Stomach (tissue), 9 donors: ENCODE results near the gene CCR5. TPM values are rescaled to one million over a fixed set of nuclear protein-coding genes. Genes with fewer than 3 reads are reported as not detected.

Experiments used
- DNase-seq, 2 donors: peaks; one replicate each; pipeline versions ENCODE4 v3.0.0 to v3.0.0-alpha.2; 2013 to 2019
- H3K27ac ChIP-seq, 5 donors: fragments of 200-600 bp in 4 of 5; sonication (generic) in 4 of 5; one replicate each; pipeline ENCODE4 v1.5.1; 2013 to 2019; ENCODE audit warnings: mild to moderate bottlenecking in 1 of 5, moderate library complexity in 1 of 5
- H3K27me3 ChIP-seq, 3 donors: fragments of 200-600 bp; sonication (generic); one replicate each; pipeline ENCODE4 v1.5.1; 2017 to 2019; ENCODE audit warnings: mixed run types in 1 of 3
- H3K36me3 ChIP-seq, 4 donors: fragments of 200-600 bp; sonication (generic); 1 replicate in 3 of 4; 2 replicates in 1 of 4; pipeline ENCODE4 v1.5.1; 2016 to 2019
- H3K4me1 ChIP-seq, 4 donors: fragments of 200-600 bp; sonication (generic); one replicate each; pipeline ENCODE4 v1.5.1; 2016 to 2019
- H3K4me3 ChIP-seq, 4 donors: fragments of 200-600 bp; sonication (generic) in 3 of 4; one replicate each; pipeline ENCODE4 v1.5.1; 2016 to 2019; ENCODE audit warnings: mild to moderate bottlenecking in 1 of 4
- H3K9me3 ChIP-seq, 4 donors: fragments of 200-600 bp; sonication (generic); one replicate each; pipeline ENCODE4 v1.5.1; 2016 to 2019
- EP300 ChIP-seq: sonication (generic); formaldehyde crosslinking; IDR thresholded peaks from one replicate; pipeline ENCODE4 v1.6.1; 2017; ENCODE audit warnings: antibody characterized with exemption
- POLR2A ChIP-seq, 4 donors: fragments of 450-650 bp; IDR thresholded peaks; one replicate each; pipeline ENCODE4 v1.6.1; 2016; ENCODE audit warnings: antibody characterized with exemption in 4 of 4, control low read depth in 2 of 4, mild to moderate bottlenecking in 1 of 4, moderate library complexity in 1 of 4
- POLR2AphosphoS5 ChIP-seq, 3 donors: sonication (generic); formaldehyde crosslinking; IDR thresholded peaks; one replicate each; pipeline ENCODE4 v1.6.1; 2016; ENCODE audit warnings: antibody characterized with exemption in 3 of 3
- WGBS, 5 donors: extraction: QIAGEN DNeasy Blood & Tissue Kit in 3 of 5; methylation state at CpG; one replicate each; pipeline versions ENCODE4 v1.1.5 to v1.1.7; 2013 to 2018; 5-methylcytosine and 5-hydroxymethylcytosine counted together
- intact Hi-C: fragments of 100-400 bp; cut with DNase I; formaldehyde crosslinking; loops from one replicate; pipeline ENCODE4 v1.15.1; 2023; ENCODE audit warnings: low total_unique reads
- polyA plus RNA-seq, 3 donors: library from polyadenylated mRNA; stranded (reverse); fragments of 200-250 nt; gene quantifications; one replicate each; pipeline ENCODE4 v1.2.3, GENCODE V29; 2013
- total RNA-seq, 5 donors: library from RNA; depleted of rRNA; stranded (reverse); fragments of >200 nt; gene quantifications; one replicate each; pipeline versions ENCODE4 v1.1.0 to v1.2.3, GENCODE V29; 2014 to 2016
- TF ChIP-seq, protein P1 (sequence below), 7 experiments: fragments of 450-650 bp in 4 of 7; fragments of 200-600 bp in 3 of 7; sonication (generic) in 3 of 7; IDR thresholded peaks; one replicate each; pipeline ENCODE4 v1.5.1; 2016 to 2019; ENCODE audit warnings: antibody characterized with exemption in 7 of 7, control low read depth in 2 of 7, mild to moderate bottlenecking in 1 of 7
- donor health status: healthy with polysubstance abuse.
- donor health status: Bipolar disorder and iron deficiency.
- donor health status: healthy.

CCR5 gene
- total and polyA plus RNA-seq, 8 donors, result 0.18 to 9.4 (median 0.68) TPM; not detected in 3

DNA sequence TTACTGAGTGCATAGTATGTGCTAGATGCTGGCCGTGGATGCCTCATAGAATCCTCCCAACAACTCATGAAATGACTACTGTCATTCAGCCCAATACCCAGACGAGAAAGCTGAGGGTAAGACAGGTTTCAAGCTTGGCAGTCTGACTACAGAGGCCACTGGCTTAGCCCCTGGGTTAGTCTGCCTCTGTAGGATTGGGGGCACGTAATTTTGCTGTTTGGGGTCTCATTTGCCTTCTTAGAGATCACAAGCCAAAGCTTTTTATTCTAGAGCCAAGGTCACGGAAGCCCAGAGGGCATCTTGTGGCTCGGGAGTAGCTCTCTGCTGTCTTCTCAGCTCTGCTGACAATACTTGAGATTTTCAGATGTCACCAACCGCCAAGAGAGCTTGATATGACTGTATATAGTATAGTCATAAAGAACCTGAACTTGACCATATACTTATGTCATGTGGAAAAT is 1.0 kb upstream of the CCR5 start:
- H3K27me3 ChIP-seq, result peaks cover 0 to 15% (median 0%) of the 10 kb centered on the region in 3 donors
- peak overlapping the region; percentile 15 to 51 (median 41) for H3K27ac ChIP-seq
- no peak overlapping the region for H3K4me3 ChIP-seq
- no peaks in the 10 kb centered on the region for H3K9me3 ChIP-seq
- WGBS, 5 donors, result 56 to 69% (median 66%) methylated on average over 6 of the region's 6 CpGs
- DNase-seq, result no peak
- intact Hi-C loops, result loop anchor here (10.0 kb wide), 1 partner anchor 425 kb away; the partner anchor contains the start of gene CXCR6
- TF ChIP-seq POLR2AphosphoS5 (IDR thresholded peaks at IDR 0.05) (no peak), EP300 (no peak), POLR2A (IDR thresholded peaks at IDR 0.05) (no peak)
- TF ChIP-seq, protein P1, sequence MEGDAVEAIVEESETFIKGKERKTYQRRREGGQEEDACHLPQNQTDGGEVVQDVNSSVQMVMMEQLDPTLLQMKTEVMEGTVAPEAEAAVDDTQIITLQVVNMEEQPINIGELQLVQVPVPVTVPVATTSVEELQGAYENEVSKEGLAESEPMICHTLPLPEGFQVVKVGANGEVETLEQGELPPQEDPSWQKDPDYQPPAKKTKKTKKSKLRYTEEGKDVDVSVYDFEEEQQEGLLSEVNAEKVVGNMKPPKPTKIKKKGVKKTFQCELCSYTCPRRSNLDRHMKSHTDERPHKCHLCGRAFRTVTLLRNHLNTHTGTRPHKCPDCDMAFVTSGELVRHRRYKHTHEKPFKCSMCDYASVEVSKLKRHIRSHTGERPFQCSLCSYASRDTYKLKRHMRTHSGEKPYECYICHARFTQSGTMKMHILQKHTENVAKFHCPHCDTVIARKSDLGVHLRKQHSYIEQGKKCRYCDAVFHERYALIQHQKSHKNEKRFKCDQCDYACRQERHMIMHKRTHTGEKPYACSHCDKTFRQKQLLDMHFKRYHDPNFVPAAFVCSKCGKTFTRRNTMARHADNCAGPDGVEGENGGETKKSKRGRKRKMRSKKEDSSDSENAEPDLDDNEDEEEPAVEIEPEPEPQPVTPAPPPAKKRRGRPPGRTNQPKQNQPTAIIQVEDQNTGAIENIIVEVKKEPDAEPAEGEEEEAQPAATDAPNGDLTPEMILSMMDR (IDR thresholded peaks at IDR 0.05), result no peak
- H3K4me1 ChIP-seq, result no peaks in the 10 kb centered on the region
- no peaks in the 10 kb centered on the region for H3K36me3 ChIP-seq

DNA sequence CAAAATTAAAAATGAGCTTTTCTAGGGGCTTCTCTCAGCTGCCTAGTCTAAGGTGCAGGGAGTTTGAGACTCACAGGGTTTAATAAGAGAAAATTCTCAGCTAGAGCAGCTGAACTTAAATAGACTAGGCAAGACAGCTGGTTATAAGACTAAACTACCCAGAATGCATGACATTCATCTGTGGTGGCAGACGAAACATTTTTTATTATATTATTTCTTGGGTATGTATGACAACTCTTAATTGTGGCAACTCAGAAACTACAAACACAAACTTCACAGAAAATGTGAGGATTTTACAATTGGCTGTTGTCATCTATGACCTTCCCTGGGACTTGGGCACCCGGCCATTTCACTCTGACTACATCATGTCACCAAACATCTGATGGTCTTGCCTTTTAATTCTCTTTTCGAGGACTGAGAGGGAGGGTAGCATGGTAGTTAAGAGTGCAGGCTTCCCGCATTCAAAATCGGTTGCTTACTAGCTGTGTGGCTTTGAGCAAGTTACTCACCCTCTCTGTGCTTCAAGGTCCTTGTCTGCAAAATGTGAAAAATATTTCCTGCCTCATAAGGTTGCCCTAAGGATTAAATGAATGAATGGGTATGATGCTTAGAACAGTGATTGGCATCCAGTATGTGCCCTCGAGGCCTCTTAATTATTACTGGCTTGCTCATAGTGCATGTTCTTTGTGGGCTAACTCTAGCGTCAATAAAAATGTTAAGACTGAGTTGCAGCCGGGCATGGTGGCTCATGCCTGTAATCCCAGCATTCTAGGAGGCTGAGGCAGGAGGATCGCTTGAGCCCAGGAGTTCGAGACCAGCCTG is 984 bp downstream of the CCR5 start:
- no peaks in the 10 kb centered on the region for H3K4me1 ChIP-seq
- H3K9me3 ChIP-seq, result no peaks in the 10 kb centered on the region
- H3K4me3 ChIP-seq, result peak overlapping the region in 3 of 4 donors; percentile 0 to 15 (median 6)
- DNase-seq, result no peak
- H3K36me3 ChIP-seq, result no peaks in the 10 kb centered on the region
- peak overlapping the region in 3 of 5 donors; percentile 14 to 45 (median 33) for H3K27ac ChIP-seq
- intact Hi-C loops, result loop anchor here (10.0 kb wide), 1 partner anchor 427 kb away; the partner anchor contains the start of gene CXCR6
- H3K27me3 ChIP-seq, result peaks cover 0 to 22% (median 0%) of the 10 kb centered on the region in 3 donors
- no peak for TF ChIP-seq POLR2A (IDR thresholded peaks at IDR 0.05)
- no peak for TF ChIP-seq EP300
- TF ChIP-seq POLR2AphosphoS5 (IDR thresholded peaks at IDR 0.05), result no peak
- TF ChIP-seq, protein P1 (IDR thresholded peaks at IDR 0.05), result no peak
- WGBS, 5 donors, result 62 to 82% (median 75%) methylated on average over 10 of the region's 10 CpGs

DNA sequence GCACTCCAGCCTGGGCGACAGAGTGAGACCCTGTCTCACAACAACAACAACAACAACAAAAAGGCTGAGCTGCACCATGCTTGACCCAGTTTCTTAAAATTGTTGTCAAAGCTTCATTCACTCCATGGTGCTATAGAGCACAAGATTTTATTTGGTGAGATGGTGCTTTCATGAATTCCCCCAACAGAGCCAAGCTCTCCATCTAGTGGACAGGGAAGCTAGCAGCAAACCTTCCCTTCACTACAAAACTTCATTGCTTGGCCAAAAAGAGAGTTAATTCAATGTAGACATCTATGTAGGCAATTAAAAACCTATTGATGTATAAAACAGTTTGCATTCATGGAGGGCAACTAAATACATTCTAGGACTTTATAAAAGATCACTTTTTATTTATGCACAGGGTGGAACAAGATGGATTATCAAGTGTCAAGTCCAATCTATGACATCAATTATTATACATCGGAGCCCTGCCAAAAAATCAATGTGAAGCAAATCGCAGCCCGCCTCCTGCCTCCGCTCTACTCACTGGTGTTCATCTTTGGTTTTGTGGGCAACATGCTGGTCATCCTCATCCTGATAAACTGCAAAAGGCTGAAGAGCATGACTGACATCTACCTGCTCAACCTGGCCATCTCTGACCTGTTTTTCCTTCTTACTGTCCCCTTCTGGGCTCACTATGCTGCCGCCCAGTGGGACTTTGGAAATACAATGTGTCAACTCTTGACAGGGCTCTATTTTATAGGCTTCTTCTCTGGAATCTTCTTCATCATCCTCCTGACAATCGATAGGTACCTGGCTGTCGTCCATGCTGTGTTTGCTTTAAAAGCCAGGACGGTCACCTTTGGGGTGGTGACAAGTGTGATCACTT is 2.0 kb downstream of the CCR5 start:
- DNase-seq, result peak in 1 of 2 donors; percentile 43
- no peaks in the 10 kb centered on the region for H3K36me3 ChIP-seq
- intact Hi-C loops, result loop anchor here (10.0 kb wide), 1 partner anchor 428 kb away; the partner anchor contains the start of gene CXCR6
- peak overlapping the region in 2 of 5 donors; percentile 9 to 33 for H3K27ac ChIP-seq
- WGBS, 5 donors, result 75 to 79% (median 78%) methylated on average over 9 of the region's 9 CpGs
- peaks cover 0 to 22% (median 0%) of the 10 kb centered on the region in 3 donors for H3K27me3 ChIP-seq
- no peaks in the 10 kb centered on the region for H3K9me3 ChIP-seq
- TF ChIP-seq POLR2AphosphoS5 (IDR thresholded peaks at IDR 0.05), result no peak
- TF ChIP-seq, protein P1 (IDR thresholded peaks at IDR 0.05), result peak in 4 of 7 experiments; percentile 16 to 44 (median 36)
- H3K4me3 ChIP-seq, result peak overlapping the region in 1 of 4 donors; percentile 5
- H3K4me1 ChIP-seq, result no peaks in the 10 kb centered on the region

DNA sequence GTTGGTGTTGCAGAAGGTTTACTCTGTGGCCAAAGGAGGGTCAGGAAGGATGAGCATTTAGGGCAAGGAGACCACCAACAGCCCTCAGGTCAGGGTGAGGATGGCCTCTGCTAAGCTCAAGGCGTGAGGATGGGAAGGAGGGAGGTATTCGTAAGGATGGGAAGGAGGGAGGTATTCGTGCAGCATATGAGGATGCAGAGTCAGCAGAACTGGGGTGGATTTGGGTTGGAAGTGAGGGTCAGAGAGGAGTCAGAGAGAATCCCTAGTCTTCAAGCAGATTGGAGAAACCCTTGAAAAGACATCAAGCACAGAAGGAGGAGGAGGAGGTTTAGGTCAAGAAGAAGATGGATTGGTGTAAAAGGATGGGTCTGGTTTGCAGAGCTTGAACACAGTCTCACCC is 4.0 kb downstream of the CCR5 start:
- TF ChIP-seq, protein P1 (IDR thresholded peaks at IDR 0.05), result no peak
- TF ChIP-seq EP300 (no peak), POLR2A (IDR thresholded peaks at IDR 0.05) (no peak), POLR2AphosphoS5 (IDR thresholded peaks at IDR 0.05) (no peak)
- no peaks in the 10 kb centered on the region for H3K4me1 ChIP-seq
- peaks cover 0 to 22% (median 0%) of the 10 kb centered on the region in 3 donors for H3K27me3 ChIP-seq
- no peak overlapping the region for H3K27ac ChIP-seq
- DNase-seq, result no peak
- no peaks in the 10 kb centered on the region for H3K9me3 ChIP-seq
- WGBS, 5 donors, result 72 to 86% (median 77%) methylated on average over 3 of the region's 3 CpGs
- H3K36me3 ChIP-seq, result no peaks in the 10 kb centered on the region
- no peak overlapping the region for H3K4me3 ChIP-seq
- intact Hi-C loops, result loop anchor here (10.0 kb wide), 1 partner anchor 430 kb away; the partner anchor contains the start of gene CXCR6
